Measurements from ENCODE around the gene SART3.

Gene SART3

GRCh38 chr12:108538616-108539195 is 22.3 kb downstream of the SART3 start:
- TF ChIP-seq CTCF (IDR thresholded peaks at IDR 0.05; ENCODE audit: insufficient read depth, low read length, poor library complexity, severe bottlenecking) = no peak
- H3K36me3 ChIP-seq (ENCODE audit: control insufficient read depth, insufficient read depth, low read length) = peaks cover 16% of the 10 kb centered on the region
- H3K27me3 ChIP-seq (replicated peaks; ENCODE audit: control insufficient read depth, insufficient read depth, low read length) = no peaks in the 10 kb centered on the region
- no peak overlapping the region for H3K4me3 ChIP-seq (replicated peaks; ENCODE audit: low read depth, low read length)
- no peak for DNase-seq (ENCODE audit: extremely low read depth, insufficient read length)

GRCh38 chr12:108538146-108538545 is 22.8 kb downstream of the SART3 start:
- no peaks in the 10 kb centered on the region for H3K27me3 ChIP-seq (replicated peaks; ENCODE audit: control insufficient read depth, insufficient read depth, low read length)
- no peak for TF ChIP-seq CTCF (IDR thresholded peaks at IDR 0.05; ENCODE audit: insufficient read depth, low read length, poor library complexity, severe bottlenecking)
- no peak overlapping the region for H3K4me3 ChIP-seq (replicated peaks; ENCODE audit: low read depth, low read length)
- DNase-seq (ENCODE audit: extremely low read depth, insufficient read length) = no peak
- H3K36me3 ChIP-seq (ENCODE audit: control insufficient read depth, insufficient read depth, low read length) = peaks cover 16% of the 10 kb centered on the region

GRCh38 chr12:108531929-108532848 is 28.8 kb downstream of the SART3 start:
- H3K4me3 ChIP-seq (replicated peaks; ENCODE audit: low read depth, low read length) = no peak overlapping the region
- no peaks in the 10 kb centered on the region for H3K27me3 ChIP-seq (replicated peaks; ENCODE audit: control insufficient read depth, insufficient read depth, low read length)
- H3K36me3 ChIP-seq (ENCODE audit: control insufficient read depth, insufficient read depth, low read length) = peaks cover 42% of the 10 kb centered on the region
- TF ChIP-seq CTCF (IDR thresholded peaks at IDR 0.05; ENCODE audit: insufficient read depth, low read length, poor library complexity, severe bottlenecking) = no peak
- no peak for DNase-seq (ENCODE audit: extremely low read depth, insufficient read length)

- H3K36me3 ChIP-seq (ENCODE audit: control insufficient read depth, insufficient read depth, low read length) = peaks cover 53% of the 10 kb centered on the region
- no peak for DNase-seq (ENCODE audit: extremely low read depth, insufficient read length)
- no peak overlapping the region for H3K4me3 ChIP-seq (replicated peaks; ENCODE audit: low read depth, low read length)
- no peaks in the 10 kb centered on the region for H3K27me3 ChIP-seq (replicated peaks; ENCODE audit: control insufficient read depth, insufficient read depth, low read length)
- TF ChIP-seq CTCF (IDR thresholded peaks at IDR 0.05; ENCODE audit: insufficient read depth, low read length, poor library complexity, severe bottlenecking) = no peak
Observed at GRCh38 chr12:108530161-108530560, 30.8 kb downstream of the SART3 start.

GRCh38 chr12:108527166-108527496 is 33.8 kb downstream of the SART3 start:
- Histone ChIP-seq H3K36me3 (ENCODE audit: control insufficient read depth, insufficient read depth, low read length) (peaks cover 69% of the 10 kb centered on the region), H3K4me3 (replicated peaks; ENCODE audit: low read depth, low read length) (no peak overlapping the region), H3K27me3 (replicated peaks; ENCODE audit: control insufficient read depth, insufficient read depth, low read length) (no peaks in the 10 kb centered on the region)
- no peak for DNase-seq (ENCODE audit: extremely low read depth, insufficient read length)
- no peak for TF ChIP-seq CTCF (IDR thresholded peaks at IDR 0.05; ENCODE audit: insufficient read depth, low read length, poor library complexity, severe bottlenecking)
